ENCODE measurements around the gene IQGAP2. TPM values are rescaled to one million over a fixed set of nuclear protein-coding genes. Genes with fewer than 3 reads are reported as not detected.

IQGAP2 gene
- total RNA-seq, 1 donor from 2014 or later: 1.4 TPM

GRCh38 chr5:76716456-76717157 is 313.5 kb downstream of the IQGAP2 start:
- no peaks in the 10 kb centered on the region for H3K36me3 Mint-ChIP-seq (ENCODE audit: unreplicated experiment)
- peak; percentile 59 for DNase-seq
- TF ChIP-seq CTCF (IDR thresholded peaks at IDR 0.05; ENCODE audit: partially characterized antibody, unreplicated experiment): no peak
- H3K27me3 Mint-ChIP-seq (ENCODE audit: unreplicated experiment): peaks cover 6% of the 10 kb centered on the region
- H3K27ac Mint-ChIP-seq (ENCODE audit: unreplicated experiment): peak overlapping the region; percentile 87
- H3K4me3 Mint-ChIP-seq (ENCODE audit: unreplicated experiment): peak overlapping the region; percentile 95
- peaks cover 5% of the 10 kb centered on the region for H3K4me1 Mint-ChIP-seq (ENCODE audit: low read depth, unreplicated experiment)
- H3K9me3 Mint-ChIP-seq (ENCODE audit: unreplicated experiment): peaks cover 7% of the 10 kb centered on the region

- H3K27me3 Mint-ChIP-seq (ENCODE audit: unreplicated experiment): peaks cover 6% of the 10 kb centered on the region
- no peaks in the 10 kb centered on the region for H3K36me3 Mint-ChIP-seq (ENCODE audit: unreplicated experiment)
- peak overlapping the region; percentile 95 for H3K4me3 Mint-ChIP-seq (ENCODE audit: unreplicated experiment)
- peaks cover 5% of the 10 kb centered on the region for H3K4me1 Mint-ChIP-seq (ENCODE audit: low read depth, unreplicated experiment)
- no peak for DNase-seq
- H3K27ac Mint-ChIP-seq (ENCODE audit: unreplicated experiment): peak overlapping the region; percentile 87
- no peak for TF ChIP-seq CTCF (IDR thresholded peaks at IDR 0.05; ENCODE audit: partially characterized antibody, unreplicated experiment)
- H3K9me3 Mint-ChIP-seq (ENCODE audit: unreplicated experiment): peaks cover 7% of the 10 kb centered on the region
Measured at GRCh38 chr5:76717222-76718083, 314.4 kb downstream of the IQGAP2 start.

GRCh38 chr5:76718381-76718832 is 315.3 kb downstream of the IQGAP2 start:
- DNase-seq: no peak
- Mint-ChIP-seq H3K27ac (ENCODE audit: unreplicated experiment) (no peak overlapping the region), H3K9me3 (ENCODE audit: unreplicated experiment) (peaks cover 7% of the 10 kb centered on the region), H3K4me1 (ENCODE audit: low read depth, unreplicated experiment) (peaks cover 5% of the 10 kb centered on the region), H3K36me3 (ENCODE audit: unreplicated experiment) (no peaks in the 10 kb centered on the region), H3K4me3 (ENCODE audit: unreplicated experiment) (peak overlapping the region; percentile 31), H3K27me3 (ENCODE audit: unreplicated experiment) (peaks cover 6% of the 10 kb centered on the region)
- no peak for TF ChIP-seq CTCF (IDR thresholded peaks at IDR 0.05; ENCODE audit: partially characterized antibody, unreplicated experiment)

GRCh38 chr5:76718880-76719279 is 315.8 kb downstream of the IQGAP2 start:
- no peak overlapping the region for H3K4me3 Mint-ChIP-seq (ENCODE audit: unreplicated experiment)
- H3K27ac Mint-ChIP-seq (ENCODE audit: unreplicated experiment): no peak overlapping the region

More at GRCh38 chr5:76718880-76719279, 315.8 kb downstream of the IQGAP2 start:
- peaks cover 6% of the 10 kb centered on the region for H3K27me3 Mint-ChIP-seq (ENCODE audit: unreplicated experiment)
- TF ChIP-seq CTCF (IDR thresholded peaks at IDR 0.05; ENCODE audit: partially characterized antibody, unreplicated experiment): no peak
- DNase-seq: no peak
- peaks cover 5% of the 10 kb centered on the region for H3K4me1 Mint-ChIP-seq (ENCODE audit: low read depth, unreplicated experiment)
- H3K36me3 Mint-ChIP-seq (ENCODE audit: unreplicated experiment): no peaks in the 10 kb centered on the region
- peaks cover 7% of the 10 kb centered on the region for H3K9me3 Mint-ChIP-seq (ENCODE audit: unreplicated experiment)
